ENCODE data around the gene FOSL1.

The FOSL1 gene

GRCh38 chr11:65860278-65861164, 39.7 kb downstream of the FOSL1 start, which contains the start of gene MUS81:
Gene MUS81 (plus strand): TSS chr11:65860433. CDS start chr11:65860754, 321 bp downstream.
- peaks cover 82% of the 10 kb centered on the region for H3K36me3 Mint-ChIP-seq (ENCODE audit: low read depth)
- no peaks in the 10 kb centered on the region for H3K9me3 Mint-ChIP-seq
- H3K4me1 Mint-ChIP-seq (ENCODE audit: low read depth) = peaks cover 53% of the 10 kb centered on the region
- H3K27me3 Mint-ChIP-seq = no peaks in the 10 kb centered on the region
- H3K4me3 Mint-ChIP-seq = peak within 1 kb of the TSS; percentile 90
- H3K27ac Mint-ChIP-seq = peak within 1 kb of the TSS; percentile 98
- peak; percentile 97 for DNase-seq

DNA sequence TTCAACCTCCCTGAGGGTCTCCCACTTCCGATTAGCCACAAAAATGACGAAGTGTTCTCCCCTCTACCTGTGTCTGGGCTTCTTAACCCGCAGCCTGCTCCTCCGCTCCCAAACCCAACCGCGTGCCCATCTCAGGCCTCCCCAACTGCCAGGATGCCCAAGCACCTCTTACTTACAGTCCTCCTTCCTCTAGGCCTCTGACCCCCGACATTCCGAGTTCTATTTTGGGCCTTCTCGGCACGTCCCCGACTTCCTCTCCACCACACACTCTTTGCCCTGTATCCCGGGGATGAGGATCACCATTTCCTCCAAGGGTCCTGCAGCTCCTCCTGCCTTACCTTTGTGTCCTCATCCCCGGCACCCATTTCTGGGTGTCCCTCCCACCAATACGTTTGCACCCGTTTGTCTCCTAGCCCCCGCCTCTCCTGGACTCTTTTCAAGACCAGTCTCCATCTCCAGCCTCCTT, 40.3 kb downstream of the FOSL1 start:
- no peak for DNase-seq
- Mint-ChIP-seq H3K4me1 (ENCODE audit: low read depth) (peaks cover 54% of the 10 kb centered on the region), H3K36me3 (ENCODE audit: low read depth) (peaks cover 82% of the 10 kb centered on the region), H3K27ac (peak overlapping the region; percentile 98), H3K4me3 (peak overlapping the region; percentile 90), H3K9me3 (no peaks in the 10 kb centered on the region), H3K27me3 (no peaks in the 10 kb centered on the region)

- H3K27ac Mint-ChIP-seq = peak overlapping the region; percentile 98
- DNase-seq = peak; percentile 97
- H3K27me3 Mint-ChIP-seq = no peaks in the 10 kb centered on the region
- peaks cover 82% of the 10 kb centered on the region for H3K36me3 Mint-ChIP-seq (ENCODE audit: low read depth)
- H3K4me3 Mint-ChIP-seq = peak overlapping the region; percentile 90
- no peaks in the 10 kb centered on the region for H3K9me3 Mint-ChIP-seq
- peaks cover 60% of the 10 kb centered on the region for H3K4me1 Mint-ChIP-seq (ENCODE audit: low read depth)
These were observed 40.9 kb downstream of the FOSL1 start for GRCh38 chr11:65859095-65859811.

- Mint-ChIP-seq H3K4me3 (peak overlapping the region; percentile 90), H3K4me1 (ENCODE audit: low read depth) (peaks cover 66% of the 10 kb centered on the region), H3K9me3 (no peaks in the 10 kb centered on the region), H3K36me3 (ENCODE audit: low read depth) (peaks cover 82% of the 10 kb centered on the region), H3K27me3 (no peaks in the 10 kb centered on the region), H3K27ac (peak overlapping the region; percentile 98)
- DNase-seq = no peak
These were observed 41.5 kb downstream of the FOSL1 start for GRCh38 chr11:65858681-65859087.

DNA sequence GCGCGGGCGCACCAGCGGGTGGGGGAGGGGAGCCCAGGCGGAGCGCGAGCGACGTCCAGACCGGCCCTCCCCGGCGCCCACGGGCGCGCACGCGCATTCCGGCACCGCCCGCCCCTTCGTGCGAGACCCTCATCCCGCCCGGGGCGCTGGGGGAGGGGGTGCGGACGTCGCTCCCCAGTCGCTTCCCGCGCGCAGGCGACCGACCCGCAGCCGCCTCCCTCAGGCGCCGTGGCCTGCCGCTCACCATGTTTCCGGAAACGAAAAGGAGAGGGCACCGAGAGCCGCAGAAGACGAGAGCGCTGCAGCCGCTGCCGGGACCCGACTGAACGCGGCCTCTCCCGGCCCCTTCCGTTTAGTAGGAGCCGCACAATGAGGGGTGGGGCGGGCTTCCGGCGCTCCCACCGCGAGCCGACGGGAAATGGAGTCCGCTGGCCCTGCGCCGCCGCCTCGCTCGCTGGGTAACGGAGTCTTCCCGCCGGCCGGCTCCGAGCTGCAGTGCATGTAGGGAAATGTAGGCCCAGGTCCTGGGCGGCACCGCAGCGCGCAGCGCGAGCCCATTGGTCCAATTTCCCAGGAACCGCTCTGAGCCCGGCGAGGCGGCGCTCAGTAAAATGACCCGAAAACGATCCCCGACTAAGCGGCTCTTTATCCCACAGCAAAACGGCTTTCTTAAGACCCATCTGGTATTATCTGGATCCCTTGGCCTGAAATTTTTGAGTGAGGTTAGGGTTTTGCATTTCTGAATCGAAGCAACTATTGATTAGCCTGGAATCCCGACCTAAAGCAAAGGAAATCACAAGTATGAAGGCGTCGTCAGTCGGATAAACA, 42.1 kb downstream of the FOSL1 start, which contains the start of gene CFL1:
Gene CFL1, minus strand, starts transcription at position 328 of the 828 bp plus-strand sequence. Its CDS starts 81 bp downstream, at position 247.
- Mint-ChIP-seq H3K4me3 (peak within 1 kb of the TSS; percentile 98), H3K36me3 (ENCODE audit: low read depth) (peaks cover 82% of the 10 kb centered on the region), H3K4me1 (ENCODE audit: low read depth) (peaks cover 66% of the 10 kb centered on the region), H3K27me3 (no peaks in the 10 kb centered on the region), H3K9me3 (no peaks in the 10 kb centered on the region), H3K27ac (peak within 1 kb of the TSS; percentile 98)
- DNase-seq = peak; percentile 97

GRCh38 chr11:65857500-65857852, 42.7 kb downstream of the FOSL1 start:
- Mint-ChIP-seq H3K9me3 (no peaks in the 10 kb centered on the region), H3K4me1 (ENCODE audit: low read depth) (peaks cover 60% of the 10 kb centered on the region), H3K27ac (peak overlapping the region; percentile 96), H3K27me3 (no peaks in the 10 kb centered on the region), H3K4me3 (peak overlapping the region; percentile 98), H3K36me3 (ENCODE audit: low read depth) (peaks cover 82% of the 10 kb centered on the region)
- DNase-seq = peak; percentile 80

DNA sequence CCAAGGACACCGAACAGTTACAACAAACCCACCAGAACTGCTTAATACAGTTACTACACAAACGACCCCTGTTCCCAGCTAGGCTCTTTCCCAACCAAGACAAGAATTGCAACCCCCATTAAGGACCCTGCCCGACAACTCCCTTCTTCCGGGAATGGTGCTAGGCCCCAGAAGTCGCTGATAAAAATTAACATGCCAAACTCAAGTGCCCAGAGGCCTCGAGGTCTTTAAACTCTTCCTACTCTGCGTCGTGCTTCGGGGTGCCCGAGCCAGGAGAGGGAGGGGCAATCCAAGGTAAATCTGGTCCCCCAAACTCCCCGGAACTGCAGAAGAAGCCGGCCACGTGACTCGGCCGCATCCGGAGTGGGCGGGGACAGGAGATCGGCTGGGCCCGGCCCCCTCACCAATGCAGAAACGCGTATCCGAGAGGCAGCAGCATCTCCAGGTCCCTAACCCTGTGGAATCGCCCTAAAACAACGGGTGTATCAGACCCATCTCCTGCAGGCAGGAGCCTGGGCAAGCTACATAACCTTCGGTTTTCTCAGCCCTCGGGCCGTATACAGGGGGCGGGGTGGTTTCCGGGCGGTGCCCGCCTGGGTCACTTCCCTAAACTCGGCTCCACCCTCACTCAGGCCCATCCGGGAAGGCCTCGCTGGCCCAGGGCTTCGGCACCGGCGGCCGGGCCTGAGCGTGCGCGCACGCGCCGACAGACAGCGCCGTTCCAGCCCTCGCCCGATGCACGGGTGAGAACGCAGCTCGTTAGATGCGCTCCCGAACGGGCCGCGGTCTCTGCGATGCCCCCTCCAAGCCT, 43.3 kb downstream of the FOSL1 start:
- Mint-ChIP-seq H3K27ac (peak overlapping the region; percentile 96), H3K27me3 (no peaks in the 10 kb centered on the region), H3K4me1 (ENCODE audit: low read depth) (peaks cover 57% of the 10 kb centered on the region), H3K9me3 (peaks cover 3% of the 10 kb centered on the region), H3K36me3 (ENCODE audit: low read depth) (peaks cover 82% of the 10 kb centered on the region), H3K4me3 (peak overlapping the region; percentile 98)
- peak; percentile 87 for DNase-seq

DNA sequence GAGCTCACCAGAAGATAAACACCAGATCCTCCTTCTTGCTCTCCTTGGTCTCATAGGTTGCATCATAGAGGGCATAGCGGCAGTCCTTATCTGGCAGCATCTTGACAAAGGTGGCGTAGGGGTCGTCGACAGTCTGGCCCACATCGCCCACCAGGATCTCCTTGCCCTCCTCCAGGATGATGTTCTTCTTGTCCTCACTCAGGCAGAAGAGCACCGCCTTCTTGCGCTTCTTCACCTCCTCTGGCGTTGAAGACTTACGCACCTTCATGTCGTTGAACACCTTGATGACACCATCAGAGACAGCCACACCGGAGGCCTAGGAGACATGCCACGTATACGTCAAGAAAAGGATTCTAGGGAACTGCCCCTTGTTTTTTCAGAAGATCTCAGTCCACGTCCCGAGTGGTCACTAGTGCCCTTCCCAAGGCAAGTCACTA, 44.2 kb downstream of the FOSL1 start:
- no peak for DNase-seq
- peaks cover 49% of the 10 kb centered on the region for H3K4me1 Mint-ChIP-seq (ENCODE audit: low read depth)

GRCh38 chr11:65854852-65855837, 45.0 kb downstream of the FOSL1 start:
- Mint-ChIP-seq H3K27me3 (no peaks in the 10 kb centered on the region), H3K9me3 (peaks cover 7% of the 10 kb centered on the region), H3K27ac (peak overlapping the region; percentile 96), H3K4me3 (peak overlapping the region; percentile 98), H3K36me3 (ENCODE audit: low read depth) (peaks cover 75% of the 10 kb centered on the region), H3K4me1 (ENCODE audit: low read depth) (peaks cover 48% of the 10 kb centered on the region)
- peak; percentile 27 for DNase-seq

More for the DNA sequence above, 44.2 kb downstream of the FOSL1 start:
- Mint-ChIP-seq H3K27ac (peak overlapping the region; percentile 96), H3K4me3 (peak overlapping the region; percentile 98), H3K9me3 (peaks cover 7% of the 10 kb centered on the region), H3K36me3 (ENCODE audit: low read depth) (peaks cover 81% of the 10 kb centered on the region), H3K27me3 (no peaks in the 10 kb centered on the region)

- H3K9me3 Mint-ChIP-seq = peaks cover 7% of the 10 kb centered on the region
- H3K36me3 Mint-ChIP-seq (ENCODE audit: low read depth) = peaks cover 69% of the 10 kb centered on the region
- DNase-seq = no peak
- H3K4me3 Mint-ChIP-seq = peak overlapping the region; percentile 60
- no peaks in the 10 kb centered on the region for H3K27me3 Mint-ChIP-seq
- peak overlapping the region; percentile 88 for H3K27ac Mint-ChIP-seq
- peaks cover 43% of the 10 kb centered on the region for H3K4me1 Mint-ChIP-seq (ENCODE audit: low read depth)
These were observed 46.0 kb downstream of the FOSL1 start for GRCh38 chr11:65854161-65854592.

DNA sequence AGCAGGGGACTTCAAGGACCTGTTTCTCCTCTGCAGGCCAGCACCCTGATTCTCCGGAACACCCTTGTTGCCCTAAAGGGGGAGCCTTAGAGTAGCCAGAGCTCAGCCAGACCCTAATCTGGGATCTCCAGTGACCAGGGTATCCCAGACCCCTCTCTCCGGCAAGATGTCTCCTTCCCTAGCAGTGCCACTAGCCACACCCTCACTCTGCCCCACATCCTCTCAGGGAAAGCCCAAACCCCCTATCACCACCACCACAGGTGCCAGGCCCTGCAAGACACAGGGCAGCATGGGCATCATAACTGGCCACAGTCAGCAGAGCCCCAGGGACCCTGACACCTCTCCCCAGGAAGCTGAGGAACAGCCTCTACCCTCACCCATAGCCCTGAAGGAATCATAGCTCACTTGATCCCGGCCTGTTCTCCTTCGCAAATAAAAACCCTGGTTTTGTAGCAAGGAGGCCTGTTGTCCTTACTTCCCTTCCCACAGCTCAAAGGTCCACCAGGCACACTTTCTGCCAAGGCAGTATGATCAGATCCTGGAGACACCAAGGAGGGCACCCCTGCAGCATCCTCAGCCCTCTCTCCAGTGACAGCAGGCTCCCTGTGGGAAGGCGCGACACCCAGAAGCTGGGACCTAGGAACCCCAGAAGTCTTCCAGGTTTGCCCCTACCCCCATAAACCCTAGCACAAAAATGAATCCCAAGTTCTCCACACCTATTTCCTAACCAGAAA, 46.8 kb downstream of the FOSL1 start:
- no peak for DNase-seq
- Mint-ChIP-seq H3K36me3 (ENCODE audit: low read depth) (peaks cover 64% of the 10 kb centered on the region), H3K27ac (peak overlapping the region; percentile 88), H3K4me1 (ENCODE audit: low read depth) (peaks cover 37% of the 10 kb centered on the region), H3K27me3 (no peaks in the 10 kb centered on the region), H3K9me3 (peaks cover 7% of the 10 kb centered on the region), H3K4me3 (peak overlapping the region; percentile 10)
